DOHH2 (cell line): ENCODE data around the gene CCL5.

Experiments used
- H3F3A ChIP-seq: fragments of 200-600 bp; sonication (generic), shearing (Covaris generic); 2 replicates; pipeline ENCODE4 v1.6.0; 2016; ENCODE audit warnings: antibody characterized with exemption, mild to moderate bottlenecking; ENCODE audit not compliant: control insufficient read depth, insufficient read depth
- H3K27ac ChIP-seq: fragments of 200-600 bp; sonication (generic); 2 replicates; pipeline ENCODE4 v1.5.1; 2014; ENCODE audit warnings: low read depth, mild to moderate bottlenecking, low read length, moderate library complexity
- H3K27me3 ChIP-seq: fragments of 200-600 bp; sonication (generic); 2 replicates; pipeline ENCODE4 v1.6.1; 2014; ENCODE audit warnings: mild to moderate bottlenecking, low read length, mixed read lengths; ENCODE audit not compliant: control insufficient read depth
- H3K36me3 ChIP-seq: fragments of 200-600 bp; sonication (generic); 2 replicates; pipeline ENCODE4 v1.6.1; 2014; ENCODE audit warnings: mild to moderate bottlenecking, low read length, moderate library complexity, mixed read lengths; ENCODE audit not compliant: control insufficient read depth
- H3K4me1 ChIP-seq: fragments of 200-600 bp; sonication (generic); 2 replicates; pipeline ENCODE4 v1.6.1; 2014; ENCODE audit warnings: mild to moderate bottlenecking, low read length, mixed read lengths; ENCODE audit not compliant: control insufficient read depth
- H3K4me2 ChIP-seq: fragments of 200-600 bp; sonication (generic); 2 replicates; pipeline ENCODE4 v1.6.0; 2014; ENCODE audit warnings: mild to moderate bottlenecking, low read length, moderate library complexity
- H3K4me3 ChIP-seq: fragments of 200-600 bp; sonication (generic); 2 replicates; pipeline ENCODE4 v1.5.1; 2014; ENCODE audit warnings: mild to moderate bottlenecking, low read length, mixed read lengths
- H3K79me2 ChIP-seq: fragments of 200-600 bp; sonication (generic); 2 replicates; pipeline ENCODE4 v1.6.1; 2014; ENCODE audit warnings: mild to moderate bottlenecking, low read length, mixed read lengths; ENCODE audit not compliant: control insufficient read depth
- H3K9me2 ChIP-seq: fragments of 200-600 bp; sonication (generic); replicated peaks from 2 replicates; pipeline ENCODE4 v1.6.1; 2014; ENCODE audit warnings: mild to moderate bottlenecking, low read length, mixed read lengths; ENCODE audit not compliant: control insufficient read depth
- H3K9me3 ChIP-seq: fragments of 200-600 bp; sonication (generic); 2 replicates; pipeline ENCODE4 v1.6.1; 2014; ENCODE audit warnings: antibody characterized with exemption, low read length, mixed read lengths; ENCODE audit not compliant: control insufficient read depth, insufficient read depth
- H4K20me1 ChIP-seq: fragments of 200-600 bp; sonication (generic); 2 replicates; pipeline ENCODE4 v1.6.0; 2014; ENCODE audit warnings: low read depth, mild to moderate bottlenecking, antibody characterized with exemption, low read length, moderate library complexity; ENCODE audit not compliant: control insufficient read depth, insufficient read depth
- CTCF ChIP-seq: fragments of 200-600 bp; sonication (generic); IDR thresholded peaks from one replicate; pipeline ENCODE4 v1.5.1; 2014; ENCODE audit warnings: antibody characterized with exemption, mild to moderate bottlenecking, low read depth, low read length; ENCODE audit not compliant: poor library complexity, severe bottlenecking
- EZH2phosphoT487 ChIP-seq: fragments of 200-600 bp; sonication (generic); IDR thresholded peaks from 2 replicates; pipeline ENCODE4 v1.6.1; 2017; ENCODE audit warnings: borderline replicate concordance, mild to moderate bottlenecking, antibody characterized with exemption, low read length, moderate library complexity, mixed read lengths

Gene CCL5

GRCh38 chr17:35907691-35908090 lies 27.5 kb upstream of the CCL5 start:
- Histone ChIP-seq H3K27ac (no peak overlapping the region), H3K27me3 (0 out of 2 replicates have a peak, but pooled peaks cover 2% of the 10 kb centered on the region), H3K4me1 (no peaks in the 10 kb centered on the region), H3F3A (no peaks in the 10 kb centered on the region), H3K4me3 (no peak overlapping the region), H3K79me2 (no peaks in the 10 kb centered on the region), H3K36me3 (no peaks in the 10 kb centered on the region), H3K4me2 (no peak overlapping the region), H4K20me1 (no peaks in the 10 kb centered on the region), H3K9me2 (no peaks in the 10 kb centered on the region), H3K9me3 (no peaks in the 10 kb centered on the region)
- no peak for TF ChIP-seq EZH2phosphoT487
- TF ChIP-seq CTCF = no peak

GRCh38 chr17:35906926-35907637 lies 26.9 kb upstream of the CCL5 start:
- H3K27me3 ChIP-seq = 0 out of 2 replicates have a peak, but pooled peaks cover 2% of the 10 kb centered on the region
- H3K9me2 ChIP-seq = no peaks in the 10 kb centered on the region
- no peak overlapping the region for H3K4me2 ChIP-seq
- no peaks in the 10 kb centered on the region for H3K4me1 ChIP-seq
- H4K20me1 ChIP-seq = no peaks in the 10 kb centered on the region
- H3K79me2 ChIP-seq = no peaks in the 10 kb centered on the region
- H3K27ac ChIP-seq = no peak overlapping the region
- H3K9me3 ChIP-seq = no peaks in the 10 kb centered on the region
- H3K4me3 ChIP-seq = no peak overlapping the region
- H3K36me3 ChIP-seq = no peaks in the 10 kb centered on the region
- no peaks in the 10 kb centered on the region for H3F3A ChIP-seq
- TF ChIP-seq CTCF = no peak
- no peak for TF ChIP-seq EZH2phosphoT487

GRCh38 chr17:35906191-35906925 lies 26.2 kb upstream of the CCL5 start:
- no peaks in the 10 kb centered on the region for H3K9me2 ChIP-seq
- H3K79me2 ChIP-seq = no peaks in the 10 kb centered on the region
- H3K27ac ChIP-seq = no peak overlapping the region
- H3K27me3 ChIP-seq = 0 out of 2 replicates have a peak, but pooled peaks cover 2% of the 10 kb centered on the region
- no peaks in the 10 kb centered on the region for H3K9me3 ChIP-seq
- H3F3A ChIP-seq = no peaks in the 10 kb centered on the region
- no peaks in the 10 kb centered on the region for H3K4me1 ChIP-seq
- no peak overlapping the region for H3K4me3 ChIP-seq
- no peaks in the 10 kb centered on the region for H3K36me3 ChIP-seq
- no peaks in the 10 kb centered on the region for H4K20me1 ChIP-seq
- H3K4me2 ChIP-seq = no peak overlapping the region
- no peak for TF ChIP-seq EZH2phosphoT487
- TF ChIP-seq CTCF = no peak
